ENCODE data around the gene RLN1.
A peak's percentile ranks its signal among the peaks of the same experiment; 100 is the strongest.

The RLN1 gene

GRCh38 chr9:5375091-5375490, 35.4 kb upstream of the RLN1 start:
- DNase-seq (ENCODE audit: low read depth): no peak

GRCh38 chr9:5364294-5365024, 24.8 kb upstream of the RLN1 start:
- H3K4me3 ChIP-seq (ENCODE audit: low read depth, low read length): no peak overlapping the region
- TF ChIP-seq, protein P1, sequence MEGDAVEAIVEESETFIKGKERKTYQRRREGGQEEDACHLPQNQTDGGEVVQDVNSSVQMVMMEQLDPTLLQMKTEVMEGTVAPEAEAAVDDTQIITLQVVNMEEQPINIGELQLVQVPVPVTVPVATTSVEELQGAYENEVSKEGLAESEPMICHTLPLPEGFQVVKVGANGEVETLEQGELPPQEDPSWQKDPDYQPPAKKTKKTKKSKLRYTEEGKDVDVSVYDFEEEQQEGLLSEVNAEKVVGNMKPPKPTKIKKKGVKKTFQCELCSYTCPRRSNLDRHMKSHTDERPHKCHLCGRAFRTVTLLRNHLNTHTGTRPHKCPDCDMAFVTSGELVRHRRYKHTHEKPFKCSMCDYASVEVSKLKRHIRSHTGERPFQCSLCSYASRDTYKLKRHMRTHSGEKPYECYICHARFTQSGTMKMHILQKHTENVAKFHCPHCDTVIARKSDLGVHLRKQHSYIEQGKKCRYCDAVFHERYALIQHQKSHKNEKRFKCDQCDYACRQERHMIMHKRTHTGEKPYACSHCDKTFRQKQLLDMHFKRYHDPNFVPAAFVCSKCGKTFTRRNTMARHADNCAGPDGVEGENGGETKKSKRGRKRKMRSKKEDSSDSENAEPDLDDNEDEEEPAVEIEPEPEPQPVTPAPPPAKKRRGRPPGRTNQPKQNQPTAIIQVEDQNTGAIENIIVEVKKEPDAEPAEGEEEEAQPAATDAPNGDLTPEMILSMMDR (conservative IDR thresholded peaks at IDR 0.05; ENCODE audit: low read depth, low read length): no peak
- peak; percentile 71 for DNase-seq (ENCODE audit: low read depth)

More at GRCh38 chr9:5375091-5375490, 35.4 kb upstream of the RLN1 start:
- H3K4me3 ChIP-seq (ENCODE audit: low read depth, low read length): no peak overlapping the region
- TF ChIP-seq, protein P1 (conservative IDR thresholded peaks at IDR 0.05; ENCODE audit: low read depth, low read length): no peak

DNA sequence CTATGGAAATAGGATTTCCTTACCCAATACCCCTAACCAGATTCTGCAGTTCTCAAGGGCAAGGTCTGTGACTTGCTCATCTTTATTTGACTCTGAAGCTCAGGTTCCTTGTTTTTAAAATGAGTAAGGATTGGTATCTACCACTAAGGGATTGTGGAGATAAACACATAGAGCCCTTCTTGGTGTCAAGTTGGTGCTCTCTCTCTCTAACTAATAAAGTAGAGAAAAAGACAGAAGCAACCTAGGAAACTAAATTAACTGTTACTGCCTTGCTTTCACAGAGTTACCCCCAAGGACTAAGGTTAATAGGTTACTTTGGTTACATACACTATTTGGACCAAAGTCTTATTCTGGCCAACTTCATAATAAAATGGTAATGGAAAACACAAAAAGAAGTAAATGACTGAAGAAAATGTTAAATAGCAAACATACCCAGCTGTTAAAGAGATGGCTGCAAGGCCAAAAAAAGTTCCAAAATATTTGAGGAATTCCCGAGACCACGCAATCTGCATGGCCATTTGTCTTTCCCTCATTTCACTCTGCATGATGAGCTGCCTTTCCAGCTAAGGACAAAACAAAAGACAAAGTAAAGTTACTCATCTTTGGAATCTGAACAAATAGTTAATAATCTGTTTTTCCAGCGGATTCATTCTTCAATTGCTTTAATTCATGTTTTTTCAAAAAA, 21.8 kb upstream of the RLN1 start:
- TF ChIP-seq, protein P1 (conservative IDR thresholded peaks at IDR 0.05; ENCODE audit: low read depth, low read length): no peak
- no peak overlapping the region for H3K4me3 ChIP-seq (ENCODE audit: low read depth, low read length)
- no peak for DNase-seq (ENCODE audit: low read depth)

GRCh38 chr9:5360341-5360740, 20.7 kb upstream of the RLN1 start:
- no peak for DNase-seq (ENCODE audit: low read depth)
- no peak overlapping the region for H3K4me3 ChIP-seq (ENCODE audit: low read depth, low read length)
- TF ChIP-seq, protein P1 (conservative IDR thresholded peaks at IDR 0.05; ENCODE audit: low read depth, low read length): no peak

DNA sequence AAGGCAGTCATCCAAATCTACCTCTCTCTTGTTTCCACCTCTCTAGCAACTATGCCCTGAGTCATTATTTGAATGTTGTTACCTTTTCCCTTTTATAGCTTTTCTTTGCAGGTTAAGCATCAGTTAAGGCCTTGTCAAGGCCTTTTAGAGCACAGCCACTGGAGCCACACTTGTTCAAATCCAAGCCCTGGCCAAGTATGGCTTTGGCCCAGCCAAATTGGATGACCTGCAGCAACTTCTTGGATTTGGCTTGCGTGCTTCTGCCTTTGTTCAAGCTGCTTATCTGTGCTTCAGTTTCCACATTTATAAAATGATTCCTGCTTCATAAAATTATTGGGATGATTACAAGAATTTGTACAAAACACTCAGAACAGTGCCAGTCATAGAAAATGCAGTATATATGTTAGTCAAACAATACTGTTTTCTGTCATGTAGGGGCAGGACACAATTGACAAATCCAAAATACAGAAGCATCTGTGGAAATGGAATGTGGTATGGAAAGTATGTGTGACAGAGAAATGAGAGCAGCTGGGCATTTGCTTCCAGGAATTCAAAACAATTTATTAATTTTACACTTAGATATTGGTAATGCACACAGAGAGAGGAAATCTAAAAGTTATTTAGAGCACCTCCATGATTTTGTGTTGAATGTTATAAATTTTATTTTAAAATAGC, 17.9 kb upstream of the RLN1 start:
- DNase-seq (ENCODE audit: low read depth): no peak
- H3K4me3 ChIP-seq (ENCODE audit: low read depth, low read length): no peak overlapping the region
- TF ChIP-seq, protein P1 (conservative IDR thresholded peaks at IDR 0.05; ENCODE audit: low read depth, low read length): no peak

DNA sequence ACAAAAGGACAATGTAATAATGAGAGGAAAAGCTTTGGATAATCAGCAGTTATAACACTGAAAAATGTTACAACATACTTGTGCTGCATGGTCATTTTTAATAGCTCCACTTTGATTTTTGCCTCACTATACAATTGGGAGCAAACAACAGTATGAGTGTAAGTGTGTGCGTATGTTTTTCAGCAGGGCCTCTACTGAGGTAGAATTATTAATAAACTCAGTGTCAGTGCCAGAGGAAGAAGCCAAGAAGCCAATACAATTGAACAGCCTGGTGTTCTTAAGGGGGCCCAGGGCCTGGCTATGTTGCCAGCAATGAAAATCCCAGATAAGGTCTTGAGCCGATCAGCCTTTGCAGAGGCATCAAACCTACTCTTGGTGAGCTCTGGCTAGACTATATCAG, 16.1 kb upstream of the RLN1 start:
- H3K4me3 ChIP-seq (ENCODE audit: low read depth, low read length): no peak overlapping the region
- no peak for DNase-seq (ENCODE audit: low read depth)
- TF ChIP-seq, protein P1 (conservative IDR thresholded peaks at IDR 0.05; ENCODE audit: low read depth, low read length): no peak

Data from choroid plexus epithelial cell (primary cell).